GM23338 (cell line): ENCODE data around the gene CHST14. TPM values are rescaled to one million over a fixed set of nuclear protein-coding genes. Genes with fewer than 3 reads are reported as not detected.

Experiments used
- ATAC-seq: fragments of 200-7000 bp; cut with Tn5 transposase; 3 replicates; pipeline ENCODE4 v1.9.1; 2020
- DNase-seq: peaks from one replicate; pipeline ENCODE4 v3.0.0-alpha.2; 2015; ENCODE audit warnings: low spot score
- H2AFZ ChIP-seq: fragments of 200-600 bp; sonication (generic); 2 replicates; pipeline ENCODE4 v1.8.0; 2016; ENCODE audit warnings: antibody characterized with exemption, mild to moderate bottlenecking, moderate library complexity
- H3F3A ChIP-seq: fragments of 200-600 bp; sonication (generic); replicated peaks from 2 replicates; pipeline ENCODE4 v1.8.0; 2017; ENCODE audit warnings: antibody characterized with exemption, mixed run types, low read depth
- H3K27ac ChIP-seq: fragments of 200-600 bp; sonication (generic); 2 replicates; pipeline ENCODE4 v1.6.1; 2016; ENCODE audit warnings: low read depth
- H3K27me3 ChIP-seq: fragments of 200-600 bp; sonication (generic); 2 replicates; pipeline ENCODE4 v1.8.0; 2016; ENCODE audit warnings: mild to moderate bottlenecking, mixed run types, moderate library complexity; ENCODE audit not compliant: insufficient read depth
- H3K36me3 ChIP-seq: fragments of 200-600 bp; sonication (generic); 2 replicates; pipeline ENCODE4 v1.8.0; 2016; ENCODE audit warnings: mild to moderate bottlenecking; ENCODE audit not compliant: insufficient read depth
- H3K4me1 ChIP-seq: fragments of 200-600 bp; sonication (generic); 2 replicates; pipeline ENCODE4 v1.8.0; 2016; ENCODE audit warnings: mild to moderate bottlenecking, moderate library complexity; ENCODE audit not compliant: insufficient read depth
- H3K4me2 ChIP-seq: fragments of 200-600 bp; sonication (generic); 2 replicates; pipeline ENCODE4 v1.7.1; 2017; ENCODE audit warnings: mixed run types
- H3K4me3 ChIP-seq: fragments of 200-600 bp; sonication (generic); 2 replicates; pipeline ENCODE4 v1.6.1; 2016; ENCODE audit warnings: mixed run types
- H3K79me2 ChIP-seq: fragments of 200-600 bp; sonication (generic); replicated peaks from 2 replicates; pipeline ENCODE4 v1.8.0; 2017; ENCODE audit warnings: mild to moderate bottlenecking; ENCODE audit not compliant: insufficient read depth
- H3K9me2 ChIP-seq: fragments of 200-600 bp; sonication (generic); 2 replicates; pipeline ENCODE4 v1.8.0; 2017; ENCODE audit not compliant: insufficient read depth
- H4K20me1 ChIP-seq: fragments of 200-600 bp; sonication (generic); replicated peaks from 2 replicates; pipeline ENCODE4 v1.8.0; 2017; ENCODE audit warnings: mild to moderate bottlenecking; ENCODE audit not compliant: insufficient read depth
- H3K27ac Mint-ChIP-seq: 2 replicates; pipeline ENCODE4 v1.8.0; 2020; ENCODE audit warnings: inconsistent platforms, mild to moderate bottlenecking, moderate library complexity, mixed read lengths
- H3K27me3 Mint-ChIP-seq: 3 replicates; pipeline ENCODE4 v1.8.0; 2022; ENCODE audit warnings: low read depth, mild to moderate bottlenecking, moderate library complexity, mixed read lengths, inconsistent platforms; ENCODE audit not compliant: insufficient read depth, poor library complexity
- H3K36me3 Mint-ChIP-seq: 3 replicates; pipeline ENCODE4 v1.8.0; 2021; ENCODE audit warnings: low read depth, mild to moderate bottlenecking, inconsistent platforms, moderate library complexity, mixed read lengths
- H3K4me1 Mint-ChIP-seq: 3 replicates; pipeline ENCODE4 v1.8.0; 2020; ENCODE audit warnings: mild to moderate bottlenecking, inconsistent platforms, mixed read lengths
- H3K4me3 Mint-ChIP-seq: 3 replicates; pipeline ENCODE4 v1.8.0; 2021; ENCODE audit warnings: moderate library complexity, mild to moderate bottlenecking, inconsistent platforms, mixed read lengths
- H3K9me3 Mint-ChIP-seq: 3 replicates; pipeline ENCODE4 v1.8.0; 2020; ENCODE audit warnings: moderate library complexity, mild to moderate bottlenecking, inconsistent platforms, mixed read lengths
- CTCF ChIP-seq, 2 experiments: fragments of 200-600 bp in 1 of 2; sonication (generic) in 1 of 2; conservative IDR thresholded peaks; 2 replicates each; pipeline versions ENCODE4 v1.5.1 to v1.6.1; 2016 to 2017; ENCODE audit warnings: antibody characterized with exemption in 2 of 2, low read depth in 2 of 2, mild to moderate bottlenecking in 2 of 2, moderate library complexity in 1 of 2
- ETS1 ChIP-seq: IDR thresholded peaks from 2 replicates; pipeline ENCODE4 v1.6.1; 2016; ENCODE audit warnings: antibody characterized with exemption
- JUNB ChIP-seq: IDR thresholded peaks from one replicate; pipeline ENCODE4 v1.6.1; 2016; ENCODE audit warnings: antibody characterized with exemption; ENCODE audit not compliant: unreplicated experiment
- NANOG ChIP-seq: IDR thresholded peaks from 2 replicates; pipeline ENCODE4 v1.6.1; 2016; ENCODE audit warnings: antibody characterized with exemption, borderline replicate concordance
- POLR2AphosphoS5 ChIP-seq: IDR thresholded peaks from 2 replicates; pipeline ENCODE4 v1.6.1; 2016; ENCODE audit warnings: antibody characterized with exemption, low read depth
- REST ChIP-seq: IDR thresholded peaks from one replicate; pipeline ENCODE4 v1.6.1; 2018; ENCODE audit warnings: antibody characterized with exemption; ENCODE audit not compliant: unreplicated experiment
- STAT1 ChIP-seq: IDR thresholded peaks from one replicate; pipeline ENCODE4 v1.6.1; 2016; ENCODE audit warnings: antibody characterized with exemption; ENCODE audit not compliant: unreplicated experiment
- ZNF331 ChIP-seq: fragments of 250-450 bp; sonication (Bioruptor Pico); IDR thresholded peaks from 2 replicates; pipeline ENCODE4 v1.5.0; 2020; ENCODE audit warnings: low read depth, mild to moderate bottlenecking, moderate library complexity
- polyA plus RNA-seq: library from polyadenylated mRNA; unstranded; fragments of >200 nt; fragmentation: Nextera tagmentation; extraction: Ambion mirVana; gene quantifications from 2 replicates; pipeline ENCODE4 v1.2.1, GENCODE V29; 2016
- total RNA-seq: library from RNA; depleted of rRNA; stranded (reverse); fragments of >200 nt; shearing (Covaris generic); gene quantifications from 2 replicates; pipeline ENCODE4 v1.2.3, GENCODE V29; 2014

The CHST14 gene
- total and polyA plus RNA-seq, 2 experiments from 2014 or later: 8.4 to 15.6 TPM

GRCh38 chr15:40498891-40499290 lies 28.1 kb downstream of the CHST14 start (continued):
- TF ChIP-seq JUNB (no peak), ZNF331 (CRISPR knock-in tag) (no peak)

GRCh38 chr15:40499931-40500330 lies 29.1 kb downstream of the CHST14 start:
- Histone ChIP-seq H2AFZ (no peak overlapping the region), H3K4me3 (no peak overlapping the region), H3F3A (0 out of 2 replicates have a peak, but pooled peaks cover 3% of the 10 kb centered on the region), H3K27ac (no peak overlapping the region), H3K27me3 (no peaks in the 10 kb centered on the region), H3K79me2 (no peaks in the 10 kb centered on the region), H4K20me1 (no peaks in the 10 kb centered on the region), H3K9me2 (no peaks in the 10 kb centered on the region), H3K4me1 (no peaks in the 10 kb centered on the region), H3K36me3 (no peaks in the 10 kb centered on the region), H3K4me2 (no peak overlapping the region)
- no peaks in the 10 kb centered on the region for H3K9me3 Mint-ChIP-seq
- H3K27ac Mint-ChIP-seq: no peak overlapping the region
- peaks cover 5% of the 10 kb centered on the region for H3K27me3 Mint-ChIP-seq
- TF ChIP-seq ZNF331 (CRISPR knock-in tag) (no peak), POLR2AphosphoS5 (no peak)
- H3K36me3 Mint-ChIP-seq: no peaks in the 10 kb centered on the region
- no peak overlapping the region for H3K4me3 Mint-ChIP-seq
- DNase-seq: no peak
- no peaks in the 10 kb centered on the region for H3K4me1 Mint-ChIP-seq
- ATAC-seq: no peak

- Mint-ChIP-seq H3K27me3 (peaks cover 5% of the 10 kb centered on the region), H3K9me3 (no peaks in the 10 kb centered on the region), H3K36me3 (no peaks in the 10 kb centered on the region), H3K4me3 (no peak overlapping the region), H3K4me1 (no peaks in the 10 kb centered on the region), H3K27ac (no peak overlapping the region)
- Histone ChIP-seq H3K36me3 (no peaks in the 10 kb centered on the region), H3K4me1 (no peaks in the 10 kb centered on the region), H3K27me3 (no peaks in the 10 kb centered on the region), H3K4me3 (no peak overlapping the region), H4K20me1 (no peaks in the 10 kb centered on the region), H3K9me2 (no peaks in the 10 kb centered on the region), H3K4me2 (no peak overlapping the region), H2AFZ (no peak overlapping the region), H3K27ac (no peak overlapping the region), H3F3A (0 out of 2 replicates have a peak, but pooled peaks cover 3% of the 10 kb centered on the region), H3K79me2 (no peaks in the 10 kb centered on the region)
- DNase-seq: no peak
- no peak for ATAC-seq
- no peak for TF ChIP-seq ZNF331 (CRISPR knock-in tag)
- no peak for TF ChIP-seq ETS1
- TF ChIP-seq REST: no peak
- TF ChIP-seq CTCF (conservative IDR thresholded peaks at IDR 0.05; ENCODE audit: low read depth in 2 of 2): no peak
- no peak for TF ChIP-seq NANOG
- no peak for TF ChIP-seq JUNB
- TF ChIP-seq STAT1: no peak
These were observed 30.0 kb downstream of the CHST14 start for GRCh38 chr15:40500568-40501330.
